ENCODE measurements around the gene TTC39A. TPM values are rescaled to one million over a fixed set of nuclear protein-coding genes. Genes with fewer than 3 reads are reported as not detected.

Gene TTC39A
- total RNA-seq, 1 donor from 2014 or later, result 1.4 TPM

- Histone ChIP-seq H4K20me1 (ENCODE audit: insufficient read depth, low read length) (peaks cover 51% of the 10 kb centered on the region), H3K9me3 (ENCODE audit: insufficient read depth, low read depth, low read length) (no peaks in the 10 kb centered on the region), H2AFZ (ENCODE audit: low read depth, low read length) (no peak overlapping the region), H3K27me3 (ENCODE audit: insufficient read depth, low read length) (no peaks in the 10 kb centered on the region), H3K27ac (ENCODE audit: low read depth, low read length) (peak overlapping the region; percentile 98), H3K9ac (ENCODE audit: low read length) (peak overlapping the region; percentile 100), H3K79me2 (ENCODE audit: insufficient read depth, low read length) (peaks cover 68% of the 10 kb centered on the region), H3K4me2 (ENCODE audit: low read length) (peak overlapping the region; percentile 99), H3K4me3 (ENCODE audit: insufficient read depth, low read depth, low read length) (peak overlapping the region; percentile 100), H3K4me1 (ENCODE audit: insufficient read depth, low read length) (peaks cover 19% of the 10 kb centered on the region), H3K36me3 (ENCODE audit: insufficient read depth, low read length) (no peaks in the 10 kb centered on the region)
- FAIRE-seq (peak; percentile 58), DNase-seq (ENCODE audit: low read depth) (peak; percentile 50)
- Mint-ChIP-seq H3K27me3 (ENCODE audit: low read depth, unreplicated experiment) (no peaks in the 10 kb centered on the region), H3K36me3 (ENCODE audit: low read depth, unreplicated experiment) (no peaks in the 10 kb centered on the region), H3K9me3 (ENCODE audit: unreplicated experiment) (no peaks in the 10 kb centered on the region), H3K4me3 (ENCODE audit: unreplicated experiment) (no peak overlapping the region), H3K27ac (ENCODE audit: unreplicated experiment) (no peak overlapping the region), H3K4me1 (ENCODE audit: low read depth, unreplicated experiment) (peaks cover 31% of the 10 kb centered on the region)
- TF ChIP-seq EZH2 (IDR thresholded peaks at IDR 0.05; ENCODE audit: insufficient read depth, low read length), result no peak
- TF ChIP-seq, protein P1, sequence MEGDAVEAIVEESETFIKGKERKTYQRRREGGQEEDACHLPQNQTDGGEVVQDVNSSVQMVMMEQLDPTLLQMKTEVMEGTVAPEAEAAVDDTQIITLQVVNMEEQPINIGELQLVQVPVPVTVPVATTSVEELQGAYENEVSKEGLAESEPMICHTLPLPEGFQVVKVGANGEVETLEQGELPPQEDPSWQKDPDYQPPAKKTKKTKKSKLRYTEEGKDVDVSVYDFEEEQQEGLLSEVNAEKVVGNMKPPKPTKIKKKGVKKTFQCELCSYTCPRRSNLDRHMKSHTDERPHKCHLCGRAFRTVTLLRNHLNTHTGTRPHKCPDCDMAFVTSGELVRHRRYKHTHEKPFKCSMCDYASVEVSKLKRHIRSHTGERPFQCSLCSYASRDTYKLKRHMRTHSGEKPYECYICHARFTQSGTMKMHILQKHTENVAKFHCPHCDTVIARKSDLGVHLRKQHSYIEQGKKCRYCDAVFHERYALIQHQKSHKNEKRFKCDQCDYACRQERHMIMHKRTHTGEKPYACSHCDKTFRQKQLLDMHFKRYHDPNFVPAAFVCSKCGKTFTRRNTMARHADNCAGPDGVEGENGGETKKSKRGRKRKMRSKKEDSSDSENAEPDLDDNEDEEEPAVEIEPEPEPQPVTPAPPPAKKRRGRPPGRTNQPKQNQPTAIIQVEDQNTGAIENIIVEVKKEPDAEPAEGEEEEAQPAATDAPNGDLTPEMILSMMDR (IDR thresholded peaks at IDR 0.05; ENCODE audit: insufficient read depth, low read depth, low read length), result no peak
Observed at GRCh38 chr1:51237351-51238033, 92.9 kb downstream of the TTC39A start.

Other genes with a start within 250 kb of the TTC39A start
- gene C1orf185, start 228.3 kb downstream of the TTC39A start, total RNA-seq, result not detected in 2 replicates
- gene RNF11, start 94.3 kb downstream of the TTC39A start, total RNA-seq, result 119 and 126 TPM in 2 replicates
- gene EPS15, start 188.7 kb upstream of the TTC39A start, total RNA-seq, result 66.6 and 70.6 TPM in 2 replicates